ENCODE results near the gene CFAP73. TPM values are rescaled to one million over a fixed set of nuclear protein-coding genes. Genes with fewer than 3 reads are reported as not detected.

CFAP73 gene
- total RNA-seq, 1 experiment from 2014 or later, result 0.34 TPM

- ChIA-PET CTCF (interaction anchor here (1.0 to 1.2 kb wide), 2 partner anchors 11 to 14 kb away, joined by 3 read pairs; no protein-coding TSS in a partner anchor), RAD21 (ENCODE audit: low non-redundant PET in 1 of 2, low total read pairs in 2 of 2, uncharacterized antibody in 2 of 2, unreplicated experiment in 2 of 2) (no interaction called here), POLR2A (interaction anchor here (1.2 kb wide), 1 partner anchor 16 kb away, joined by 3 read pairs; the partner anchor contains the start of gene RASAL1)
- intact Hi-C loops (cut with micrococcal nuclease), result no loop called here
- H3K27ac ChIP-seq (ENCODE audit: low read depth, low read length), result no peak overlapping the region
- H3K9me2 ChIP-seq (ENCODE audit: insufficient read depth), result no peaks in the 10 kb centered on the region
- no TSS peak for BruUV-seq (replicated peaks)
- TF ChIP-seq CBX3 (IDR thresholded peaks at IDR 0.05; ENCODE audit: low read depth), result no peak
- TF ChIP-seq ELF1 (IDR thresholded peaks at IDR 0.05; ENCODE audit: borderline replicate concordance, low read depth), result no peak
- TF ChIP-seq SIN3A (IDR thresholded peaks at IDR 0.05; ENCODE audit: low read depth), result no peak
- TF ChIP-seq EGR1 (IDR thresholded peaks at IDR 0.05; ENCODE audit: low read depth), result no peak
- no peak for TF ChIP-seq ZFX (IDR thresholded peaks at IDR 0.05)
- no peak for TF ChIP-seq SP1 (IDR thresholded peaks at IDR 0.05; ENCODE audit: low read depth)
- no peak overlapping the region for H2AFZ ChIP-seq (ENCODE audit: low read depth, low read length, poor library complexity, severe bottlenecking)
- H3K79me2 ChIP-seq (ENCODE audit: insufficient read depth, low read length), result no peaks in the 10 kb centered on the region
- peaks cover 3 to 5% of the 10 kb centered on the region in 2 experiments; a peak in 3 of 4 replicates for H3K36me3 ChIP-seq (ENCODE audit: control insufficient read depth in 1 of 2, insufficient read depth in 2 of 2, low read length in 2 of 2)
- H3K4me3 ChIP-seq (replicated peaks in 1 of 2; ENCODE audit: low read depth in 1 of 2, low read length in 2 of 2), result no peak overlapping the region
- no peaks in the 10 kb centered on the region for H3K27me3 ChIP-seq (ENCODE audit: insufficient read depth, low read length)
- DNase-seq (ENCODE audit: low read depth, low spot score) (no peak), ATAC-seq (no peak)
- no peak overlapping the region for H3K9ac ChIP-seq (ENCODE audit: low read length)
- H3K9me3 ChIP-seq (ENCODE audit: control insufficient read depth in 1 of 2, insufficient read depth in 1 of 2, low read depth in 1 of 2, low read length in 2 of 2), result no peaks in the 10 kb centered on the region
- peaks cover 0 to 9% of the 10 kb centered on the region in 2 experiments; a peak in 2 of 4 replicates for H3K4me1 ChIP-seq (ENCODE audit: control insufficient read depth in 1 of 2, insufficient read depth in 2 of 2, low read length in 2 of 2)
- H4K20me1 ChIP-seq (ENCODE audit: insufficient read depth), result no peaks in the 10 kb centered on the region
- no peak overlapping the region for H3K4me2 ChIP-seq (ENCODE audit: low read length)
These were observed 29.4 kb upstream of the CFAP73 start for GRCh38 chr12:113119980-113120669.

- RAD21 ChIA-PET (ENCODE audit: low non-redundant PET in 1 of 2, low total read pairs in 2 of 2, uncharacterized antibody in 2 of 2, unreplicated experiment in 2 of 2), result no interaction called here
- BruUV-seq (replicated peaks), result no TSS peak
- Histone ChIP-seq H3K36me3 (ENCODE audit: control insufficient read depth in 1 of 2, insufficient read depth in 2 of 2, low read length in 2 of 2) (peaks cover 3 to 5% of the 10 kb centered on the region in 2 experiments; a peak in 3 of 4 replicates), H3K4me3 (replicated peaks in 1 of 2; ENCODE audit: low read depth in 1 of 2, low read length in 2 of 2) (no peak overlapping the region), H3K9me2 (ENCODE audit: insufficient read depth) (no peaks in the 10 kb centered on the region), H3K4me1 (ENCODE audit: control insufficient read depth in 1 of 2, insufficient read depth in 2 of 2, low read length in 2 of 2) (peaks cover 0 to 9% of the 10 kb centered on the region in 2 experiments; a peak in 2 of 4 replicates), H2AFZ (ENCODE audit: low read depth, low read length, poor library complexity, severe bottlenecking) (no peak overlapping the region), H3K9ac (ENCODE audit: low read length) (no peak overlapping the region), H3K9me3 (ENCODE audit: control insufficient read depth in 1 of 2, insufficient read depth in 1 of 2, low read depth in 1 of 2, low read length in 2 of 2) (no peaks in the 10 kb centered on the region), H4K20me1 (ENCODE audit: insufficient read depth) (no peaks in the 10 kb centered on the region), H3K27ac (ENCODE audit: low read depth, low read length) (no peak overlapping the region), H3K27me3 (ENCODE audit: insufficient read depth, low read length) (no peaks in the 10 kb centered on the region), H3K79me2 (ENCODE audit: insufficient read depth, low read length) (no peaks in the 10 kb centered on the region), H3K4me2 (ENCODE audit: low read length) (no peak overlapping the region; the same call in 1 of the 2 replicates)
- ATAC-seq, result peak; percentile 79
- POLR2A ChIA-PET, result interaction anchor here (1.2 kb wide), 1 partner anchor 15 kb away, joined by 3 read pairs; the partner anchor contains the start of gene RASAL1
- CTCF ChIA-PET, result interaction anchor here (1.0 to 1.2 kb wide), 2 partner anchors 11 to 13 kb away, joined by 3 read pairs; no protein-coding TSS in a partner anchor
- DNase-seq (ENCODE audit: low read depth, low spot score), result no peak
- intact Hi-C loops (cut with micrococcal nuclease), result no loop called here
- TF ChIP-seq ELF1 (IDR thresholded peaks at IDR 0.05; ENCODE audit: borderline replicate concordance, low read depth), result no peak
- no peak for TF ChIP-seq CEBPB (IDR thresholded peaks at IDR 0.05; ENCODE audit: low read depth)
- TF ChIP-seq POLR2AphosphoS5 (IDR thresholded peaks at IDR 0.05; ENCODE audit: low read depth, low read length), result no peak
- no peak for TF ChIP-seq ZFX (IDR thresholded peaks at IDR 0.05)
- no peak for TF ChIP-seq CBX3 (IDR thresholded peaks at IDR 0.05; ENCODE audit: low read depth)
- TF ChIP-seq SP1 (IDR thresholded peaks at IDR 0.05; ENCODE audit: low read depth), result no peak
- TF ChIP-seq YY1 (IDR thresholded peaks at IDR 0.05; ENCODE audit: extremely low read depth, insufficient replicate concordance, low read depth, low read length), result no peak
- no peak for TF ChIP-seq EZH2phosphoT487 (IDR thresholded peaks at IDR 0.05; ENCODE audit: borderline replicate concordance)
- TF ChIP-seq ZNF274 (IDR thresholded peaks at IDR 0.05; ENCODE audit: low read depth, low read length), result no peak
- no peak for TF ChIP-seq EGR1 (IDR thresholded peaks at IDR 0.05; ENCODE audit: low read depth)
- no peak for TF ChIP-seq FOSL1 (IDR thresholded peaks at IDR 0.05; ENCODE audit: low read depth)
- no peak for TF ChIP-seq SRF (IDR thresholded peaks at IDR 0.05; ENCODE audit: low read depth)
- no peak for TF ChIP-seq RAD21 (IDR thresholded peaks at IDR 0.05; ENCODE audit: low read depth)
- TF ChIP-seq SIN3A (IDR thresholded peaks at IDR 0.05; ENCODE audit: low read depth), result no peak
- no peak for TF ChIP-seq REST (IDR thresholded peaks at IDR 0.05; ENCODE audit: low read depth)
These were observed 28.7 kb upstream of the CFAP73 start for GRCh38 chr12:113120670-113121370.

Data from HCT116 (cell line).